PFSK-1 (cell line): ENCODE results near the gene IL1RN.

ENCODE experiments used
- POLR2AphosphoS5 ChIP-seq: IDR thresholded peaks from 2 replicates; pipeline ENCODE4 v1.6.1; 2012; ENCODE audit warnings: low read depth, mild to moderate bottlenecking, control low read depth, low read length, moderate library complexity
- SIN3A ChIP-seq: IDR thresholded peaks from 2 replicates; pipeline ENCODE4 v1.6.1; 2012; ENCODE audit warnings: mild to moderate bottlenecking, low read length, moderate library complexity, borderline replicate concordance; ENCODE audit not compliant: insufficient read depth

- no peak for TF ChIP-seq POLR2AphosphoS5
- no peak for TF ChIP-seq SIN3A
Observed at GRCh38 chr2:113148606-113149552, 21.5 kb downstream of the IL1RN start.
